Right lung (tissue), 5 donors: Measurements from ENCODE around the gene TKTL1. TPM values are rescaled to one million over a fixed set of nuclear protein-coding genes. Genes with fewer than 3 reads are reported as not detected.
A peak's percentile ranks its signal among the peaks of the same experiment; 100 is the strongest.

Source experiments
- DNase-seq, 2 donors: peaks; one replicate each; pipeline ENCODE4 v3.0.0-alpha.2; 2013
- polyA plus RNA-seq, 5 donors: library from polyadenylated mRNA; unstranded; fragments of 120-200 nt; gene quantifications; one replicate each; pipeline versions ENCODE4 v1.2.1 to v1.2.3, GENCODE V29; 2013; ENCODE audit warnings: inconsistent platforms in 1 of 5, low replicate concordance in 1 of 5; ENCODE audit not compliant: insufficient read length in 5 of 5, insufficient read depth in 1 of 5

The TKTL1 gene
- polyA plus RNA-seq, 5 donors = 0.28 to 0.37 (median 0.30) TPM

GRCh38 chrX:154378059-154378798 is 82.6 kb downstream of the TKTL1 start:
- DNase-seq = peak in 1 of 2 donors; percentile 67

GRCh38 chrX:154378799-154379568 is 83.4 kb downstream of the TKTL1 start, which contains the start of gene EMD:
Gene EMD (plus strand): TSS chrX:154379295. CDS start chrX:154379485, 190 bp downstream.
- peak; percentile 96 to 98 for DNase-seq

GRCh38 chrX:154379569-154379951 is 84.0 kb downstream of the TKTL1 start:
- no peak for DNase-seq

Other genes starting within 250 kb of the TKTL1 start
- gene MECP2, start 198.1 kb upstream of the TKTL1 start, polyA plus RNA-seq = 10 to 100 TPM; 24.2 to 32.5 (median 32.3) TPM
- not detected for gene OPN1LW, start 151.6 kb upstream of the TKTL1 start, polyA plus RNA-seq
- not detected for gene OPN1MW, start 113.2 kb upstream of the TKTL1 start, polyA plus RNA-seq
- not detected for gene OPN1MW2, start 76.0 kb upstream of the TKTL1 start, polyA plus RNA-seq
- gene OPN1MW3, start 38.2 kb upstream of the TKTL1 start, polyA plus RNA-seq = not detected
- not detected for gene TEX28, start 671 bp upstream of the TKTL1 start, polyA plus RNA-seq
- 100 to 1,000 TPM; 349 to 757 (median 422) TPM for gene FLNA, start 78.8 kb downstream of the TKTL1 start, polyA plus RNA-seq
- 10 to 100 TPM; 52.8 to 84.2 (median 63.9) TPM for gene EMD, start 83.5 kb downstream of the TKTL1 start, polyA plus RNA-seq
- gene RPL10, start 102.6 kb downstream of the TKTL1 start, polyA plus RNA-seq = 1,000 to 10,000 TPM; 4,389 to 5,989 (median 4,777) TPM
- gene DNASE1L1, start 113.5 kb downstream of the TKTL1 start, polyA plus RNA-seq = 10 to 100 TPM in 4 of 5 donors, 1 to 10 TPM in 1; 9.3 to 12.4 (median 10.5) TPM
- 10 to 100 TPM; 31.1 to 44.8 (median 37.6) TPM for gene TAFAZZIN, start 115.7 kb downstream of the TKTL1 start, polyA plus RNA-seq
- 100 to 1,000 TPM in 2 of 5 donors, 10 to 100 TPM in 3; 79.5 to 109 (median 96.3) TPM for gene ATP6AP1, start 132.9 kb downstream of the TKTL1 start, polyA plus RNA-seq
- gene GDI1, start 141.4 kb downstream of the TKTL1 start, polyA plus RNA-seq = 100 to 1,000 TPM; 108 to 164 (median 142) TPM
- 10 to 100 TPM; 37.0 to 58.6 (median 48.1) TPM for gene FAM50A, start 148.3 kb downstream of the TKTL1 start, polyA plus RNA-seq
- 10 to 100 TPM; 54.4 to 79.2 (median 63.2) TPM for gene PLXNA3, start 162.5 kb downstream of the TKTL1 start, polyA plus RNA-seq
- 10 to 100 TPM; 12.4 to 33.4 (median 17.1) TPM for gene LAGE3, start 183.5 kb downstream of the TKTL1 start, polyA plus RNA-seq
- gene UBL4A, start 190.8 kb downstream of the TKTL1 start, polyA plus RNA-seq = 10 to 100 TPM; 22.6 to 38.0 (median 28.8) TPM
- 10 to 100 TPM; 13.6 to 24.7 (median 16.8) TPM for gene SLC10A3, start 194.8 kb downstream of the TKTL1 start, polyA plus RNA-seq
- gene FAM3A, start 220.4 kb downstream of the TKTL1 start, polyA plus RNA-seq = 10 to 100 TPM; 24.9 to 49.3 (median 35.7) TPM